GM12891 (cell line): ENCODE measurements around the gene GRIK3.

ENCODE experiments used
- PAX5 ChIP-seq: IDR thresholded peaks from 2 replicates; pipeline ENCODE4 v1.6.1; 2011; ENCODE audit warnings: low read length, moderate library complexity, mild to moderate bottlenecking; ENCODE audit not compliant: insufficient read depth, severe bottlenecking
- POLR2A ChIP-seq: IDR thresholded peaks from 2 replicates; pipeline ENCODE4 v1.6.1; 2011; ENCODE audit warnings: low read depth, low read length, control low read depth
- POLR2AphosphoS5 ChIP-seq: IDR thresholded peaks from 2 replicates; pipeline ENCODE4 v1.6.1; 2011; ENCODE audit warnings: low read depth, low read length, control low read depth
- POU2F2 ChIP-seq: IDR thresholded peaks from 2 replicates; pipeline ENCODE4 v1.6.1; 2011; ENCODE audit warnings: low read depth, mild to moderate bottlenecking, control low read depth, low read length, moderate library complexity
- SPI1 ChIP-seq: IDR thresholded peaks from 2 replicates; pipeline ENCODE4 v1.6.1; 2011; ENCODE audit warnings: low read depth, low read length, control low read depth
- TAF1 ChIP-seq: IDR thresholded peaks from 2 replicates; pipeline ENCODE4 v1.6.1; 2011; ENCODE audit warnings: low read depth, low read length, control low read depth

DNA sequence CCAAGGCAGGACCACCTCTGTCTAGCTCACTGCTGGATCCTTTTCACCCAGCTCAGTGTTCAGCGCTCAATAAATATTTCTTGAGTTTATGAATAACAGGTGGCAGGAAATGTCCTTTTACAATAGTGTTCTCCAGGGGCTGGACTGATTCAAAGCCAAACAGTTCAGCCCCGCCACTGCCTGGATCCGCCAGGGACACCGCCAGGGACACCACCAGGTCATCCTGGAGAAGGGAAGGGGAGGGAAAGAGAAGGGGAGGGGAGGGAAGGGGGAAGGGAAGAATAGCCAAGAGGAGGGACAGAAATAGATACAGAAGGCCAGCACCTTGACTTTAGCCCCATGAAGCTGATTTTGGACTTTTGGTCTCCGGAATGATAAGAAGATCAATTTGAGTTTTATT, 255.6 kb downstream of the GRIK3 start:
- TF ChIP-seq TAF1 = no peak
- no peak for TF ChIP-seq POLR2AphosphoS5
- TF ChIP-seq POLR2A = no peak
- no peak for TF ChIP-seq PAX5
- TF ChIP-seq POU2F2 = no peak
- TF ChIP-seq SPI1 = no peak
